Liver (tissue), 3 donors: ENCODE data around the gene TVP23C.

Experiments
- FOXA2 ChIP-seq: IDR thresholded peaks from 2 replicates; pipeline ENCODE4 v1.6.1; 2016; ENCODE audit warnings: antibody characterized with exemption
- NR2F2 ChIP-seq: IDR thresholded peaks from 2 replicates; pipeline ENCODE4 v1.6.1; 2016; ENCODE audit warnings: antibody characterized with exemption
- RAD21 ChIP-seq, 2 donors: IDR thresholded peaks; 2 replicates each; pipeline ENCODE4 v1.6.1; 2016; ENCODE audit warnings: antibody characterized with exemption in 2 of 2, mild to moderate bottlenecking in 2 of 2
- TF ChIP-seq, protein P1 (sequence below): IDR thresholded peaks from 2 replicates; pipeline ENCODE4 v1.6.1; 2016; ENCODE audit warnings: antibody characterized with exemption
- TF ChIP-seq, protein P2 (sequence below): fragments of 150-350 bp; IDR thresholded peaks from 2 replicates; pipeline ENCODE4 v1.5.1; 2017; ENCODE audit warnings: improper control_type of control experiment, low read depth, low read length; ENCODE audit not compliant: missing input control
- TF ChIP-seq, protein P3 (sequence below): IDR thresholded peaks from 2 replicates; pipeline ENCODE4 v1.6.1; 2016; ENCODE audit warnings: antibody characterized with exemption
- donor health status: healthy.
- donor health status: healthy.

DNA sequence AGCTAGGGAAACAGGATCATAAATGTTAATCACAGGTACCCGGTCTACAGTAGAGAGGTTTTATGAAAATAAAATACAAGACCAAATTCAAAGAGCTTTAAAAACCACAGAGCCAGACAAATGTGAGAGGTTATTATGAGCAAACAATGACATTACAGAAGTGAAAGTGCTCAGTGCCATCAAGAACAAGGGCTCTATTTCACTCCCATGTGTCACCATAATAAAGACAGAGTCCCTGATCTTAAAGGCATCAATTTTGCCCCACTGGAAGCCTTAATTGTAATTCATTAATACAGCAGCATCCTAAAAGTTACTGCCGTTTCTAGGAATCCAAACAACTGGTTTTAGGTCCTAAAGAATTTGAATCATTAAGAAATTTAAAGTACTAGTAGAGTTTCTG lies 52.1 kb downstream of the TVP23C start:
- TF ChIP-seq, protein P1, sequence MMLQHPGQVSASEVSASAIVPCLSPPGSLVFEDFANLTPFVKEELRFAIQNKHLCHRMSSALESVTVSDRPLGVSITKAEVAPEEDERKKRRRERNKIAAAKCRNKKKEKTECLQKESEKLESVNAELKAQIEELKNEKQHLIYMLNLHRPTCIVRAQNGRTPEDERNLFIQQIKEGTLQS = no peak
- TF ChIP-seq FOXA2 = no peak
- TF ChIP-seq, protein P2, sequence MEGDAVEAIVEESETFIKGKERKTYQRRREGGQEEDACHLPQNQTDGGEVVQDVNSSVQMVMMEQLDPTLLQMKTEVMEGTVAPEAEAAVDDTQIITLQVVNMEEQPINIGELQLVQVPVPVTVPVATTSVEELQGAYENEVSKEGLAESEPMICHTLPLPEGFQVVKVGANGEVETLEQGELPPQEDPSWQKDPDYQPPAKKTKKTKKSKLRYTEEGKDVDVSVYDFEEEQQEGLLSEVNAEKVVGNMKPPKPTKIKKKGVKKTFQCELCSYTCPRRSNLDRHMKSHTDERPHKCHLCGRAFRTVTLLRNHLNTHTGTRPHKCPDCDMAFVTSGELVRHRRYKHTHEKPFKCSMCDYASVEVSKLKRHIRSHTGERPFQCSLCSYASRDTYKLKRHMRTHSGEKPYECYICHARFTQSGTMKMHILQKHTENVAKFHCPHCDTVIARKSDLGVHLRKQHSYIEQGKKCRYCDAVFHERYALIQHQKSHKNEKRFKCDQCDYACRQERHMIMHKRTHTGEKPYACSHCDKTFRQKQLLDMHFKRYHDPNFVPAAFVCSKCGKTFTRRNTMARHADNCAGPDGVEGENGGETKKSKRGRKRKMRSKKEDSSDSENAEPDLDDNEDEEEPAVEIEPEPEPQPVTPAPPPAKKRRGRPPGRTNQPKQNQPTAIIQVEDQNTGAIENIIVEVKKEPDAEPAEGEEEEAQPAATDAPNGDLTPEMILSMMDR = no peak
- TF ChIP-seq, protein P3, sequence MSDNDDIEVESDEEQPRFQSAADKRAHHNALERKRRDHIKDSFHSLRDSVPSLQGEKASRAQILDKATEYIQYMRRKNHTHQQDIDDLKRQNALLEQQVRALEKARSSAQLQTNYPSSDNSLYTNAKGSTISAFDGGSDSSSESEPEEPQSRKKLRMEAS = no peak
- TF ChIP-seq RAD21 (IDR thresholded peaks at IDR 0.05) = no peak
- TF ChIP-seq NR2F2 = no peak
